Measurements from ENCODE around the gene NFATC1.
"Not testable (repeated sequence)": the region's sequence is repeated elsewhere in the genome, so short reads cannot be mapped to it uniquely, and the experiment has no call there.

NFATC1 gene

DNA sequence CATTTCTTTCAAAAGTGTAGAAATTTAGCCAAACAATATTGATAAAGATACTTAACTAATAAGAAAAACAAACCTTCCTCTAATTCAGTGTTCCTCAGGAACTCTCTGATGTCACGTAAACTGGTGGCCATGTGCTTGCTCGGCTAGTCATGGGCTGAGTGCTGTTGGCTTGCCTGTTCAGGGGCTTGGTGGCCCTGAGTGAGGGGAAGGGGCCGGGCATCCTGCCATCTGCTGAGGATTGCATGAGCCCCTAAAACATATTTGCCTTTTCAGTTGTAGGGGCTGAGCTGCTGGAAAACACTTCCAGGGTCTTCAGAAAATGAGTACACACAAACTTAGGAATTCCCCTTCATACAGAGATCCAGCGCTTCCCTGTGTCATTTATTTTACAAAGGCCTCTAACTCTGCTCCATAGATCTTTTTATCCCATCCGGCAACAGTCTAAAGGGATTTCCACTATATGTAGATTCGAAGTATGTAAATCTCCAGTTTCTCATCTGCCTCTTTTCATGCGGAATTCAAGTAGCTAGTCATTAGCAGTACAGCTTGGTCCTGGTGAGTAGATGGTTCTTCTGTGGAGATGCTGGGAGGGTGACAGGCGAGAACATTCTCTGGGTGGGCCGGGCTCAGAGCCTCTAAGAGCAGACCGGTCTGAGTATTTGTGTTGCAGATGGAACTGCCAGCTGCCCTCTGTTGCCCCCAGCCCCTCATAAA is 20.1 kb upstream of the NFATC1 start:
- no peak for DNase-seq (ENCODE audit: low spot score)

DNA sequence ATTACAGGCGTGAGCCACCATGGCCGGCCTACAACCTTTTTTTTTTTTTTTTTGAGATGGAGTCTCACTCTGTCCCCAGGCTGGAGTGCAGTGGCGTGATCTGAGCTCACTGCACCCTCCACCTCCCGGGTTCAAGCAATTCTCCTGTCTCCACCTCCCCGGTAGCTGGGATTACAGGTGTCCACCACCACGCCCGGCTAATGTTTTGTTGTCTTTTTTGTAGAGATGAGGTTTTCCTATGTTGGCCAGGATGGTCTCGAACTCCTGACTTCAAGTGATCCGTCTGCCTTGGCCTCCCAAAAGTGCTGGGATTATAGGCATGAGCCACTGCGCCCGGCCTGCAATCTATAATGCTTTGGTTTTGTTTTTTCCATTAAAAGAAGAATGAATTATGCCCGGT is 19.1 kb upstream of the NFATC1 start:
- DNase-seq (ENCODE audit: low spot score): not testable (repeated sequence)

DNA sequence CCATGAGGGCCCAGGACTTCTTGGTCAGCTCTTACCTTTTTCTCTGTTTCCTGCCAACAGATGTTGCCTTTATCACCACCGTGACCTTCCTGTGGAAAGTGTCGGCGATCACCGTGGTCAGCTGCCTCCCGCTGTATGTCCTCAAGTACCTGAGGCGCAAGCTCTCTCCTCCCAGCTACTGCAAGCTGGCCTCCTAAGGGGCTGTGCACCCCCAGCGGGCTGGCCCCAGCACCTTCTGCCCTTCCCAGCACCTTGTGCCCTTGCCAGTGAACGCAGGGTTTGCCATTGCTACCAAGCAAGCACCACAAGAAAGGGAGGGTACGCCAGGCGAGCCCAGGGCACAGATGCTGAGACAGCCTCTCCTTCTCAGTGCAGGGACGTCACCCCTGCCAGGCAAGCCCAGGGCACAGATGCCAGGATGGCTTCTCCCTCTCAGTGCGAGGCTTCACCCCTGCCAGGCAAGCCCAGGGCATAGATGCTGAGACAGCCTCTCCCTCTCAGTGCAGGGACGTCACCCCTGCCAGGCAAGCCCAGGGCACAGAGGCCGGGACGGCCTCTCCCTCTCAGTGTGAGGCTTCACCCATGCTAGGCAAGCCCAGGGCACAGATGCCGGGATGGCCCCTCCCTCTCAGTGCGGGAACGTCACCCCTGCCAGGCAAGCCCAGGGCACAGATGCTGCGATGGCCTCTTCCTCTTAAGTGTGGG is 18.4 kb upstream of the NFATC1 start:
- DNase-seq (ENCODE audit: low spot score): no peak

DNA sequence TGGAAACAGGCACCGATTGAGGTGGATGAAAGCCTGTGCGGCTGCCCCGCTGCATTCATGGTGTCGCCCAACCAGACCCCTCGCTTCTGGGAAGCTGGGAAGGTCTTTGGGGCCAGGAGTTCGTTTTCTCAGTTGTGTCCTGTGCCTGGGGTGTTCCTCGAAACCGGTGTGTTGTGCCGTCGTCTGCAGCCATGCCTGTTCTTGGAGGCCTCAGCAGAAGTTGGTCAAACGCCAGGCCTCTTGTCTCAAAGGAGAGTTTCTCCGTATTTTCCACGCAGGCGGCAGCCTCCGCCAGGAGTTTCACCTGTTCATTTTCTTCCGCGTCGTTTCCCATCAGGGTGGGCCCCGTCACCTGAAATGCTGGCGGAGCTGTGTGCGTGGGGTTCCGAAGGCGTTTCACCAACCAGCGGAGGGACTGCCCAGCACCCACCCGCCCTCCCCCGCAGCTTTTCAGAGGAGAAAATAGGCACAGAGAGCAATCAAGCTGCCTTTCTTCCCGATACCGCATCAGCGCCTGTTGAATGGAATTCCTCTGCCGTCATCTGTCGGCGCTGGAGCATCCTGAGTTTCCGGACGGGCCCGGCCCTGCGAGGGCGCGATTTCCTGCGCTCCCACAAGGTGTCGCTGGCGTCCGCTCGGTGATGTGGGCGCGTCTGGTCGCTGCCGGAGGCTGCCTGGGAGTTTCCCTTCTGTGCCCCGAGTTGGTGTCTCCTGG is 17.0 kb upstream of the NFATC1 start:
- no peak for DNase-seq (ENCODE audit: low spot score)

DNA sequence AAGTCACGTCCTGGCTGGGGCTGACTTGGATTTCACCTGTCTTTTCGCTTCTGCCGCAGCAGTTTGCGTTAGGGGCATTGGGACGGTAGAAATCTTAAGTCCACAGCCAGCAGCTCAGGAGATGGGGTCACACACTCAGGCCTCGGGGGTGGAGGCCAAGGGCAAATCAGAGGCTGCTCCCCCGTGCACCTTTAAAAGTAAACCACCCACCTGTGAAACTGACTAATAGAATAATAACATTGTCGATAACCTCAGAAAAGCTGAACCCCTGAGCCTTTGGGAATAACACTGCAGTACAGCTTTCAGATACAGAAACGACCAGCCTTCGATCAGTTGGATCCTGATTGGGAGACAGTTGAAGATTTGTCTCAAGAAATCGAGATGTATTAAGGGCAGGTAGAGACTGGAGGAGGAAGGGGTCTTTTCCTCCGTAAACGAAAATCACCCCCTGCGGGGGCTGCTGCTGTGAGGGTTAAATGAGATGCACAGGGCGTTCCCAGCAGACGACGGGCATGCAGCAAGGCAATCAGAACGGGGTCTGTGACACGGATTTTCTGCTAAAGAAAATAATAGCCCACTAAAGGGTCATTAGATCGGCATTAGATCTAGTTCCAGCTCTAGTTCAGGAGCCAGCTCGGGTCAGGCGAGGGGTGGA is 16.4 kb upstream of the NFATC1 start:
- no peak for DNase-seq (ENCODE audit: low spot score)

DNA sequence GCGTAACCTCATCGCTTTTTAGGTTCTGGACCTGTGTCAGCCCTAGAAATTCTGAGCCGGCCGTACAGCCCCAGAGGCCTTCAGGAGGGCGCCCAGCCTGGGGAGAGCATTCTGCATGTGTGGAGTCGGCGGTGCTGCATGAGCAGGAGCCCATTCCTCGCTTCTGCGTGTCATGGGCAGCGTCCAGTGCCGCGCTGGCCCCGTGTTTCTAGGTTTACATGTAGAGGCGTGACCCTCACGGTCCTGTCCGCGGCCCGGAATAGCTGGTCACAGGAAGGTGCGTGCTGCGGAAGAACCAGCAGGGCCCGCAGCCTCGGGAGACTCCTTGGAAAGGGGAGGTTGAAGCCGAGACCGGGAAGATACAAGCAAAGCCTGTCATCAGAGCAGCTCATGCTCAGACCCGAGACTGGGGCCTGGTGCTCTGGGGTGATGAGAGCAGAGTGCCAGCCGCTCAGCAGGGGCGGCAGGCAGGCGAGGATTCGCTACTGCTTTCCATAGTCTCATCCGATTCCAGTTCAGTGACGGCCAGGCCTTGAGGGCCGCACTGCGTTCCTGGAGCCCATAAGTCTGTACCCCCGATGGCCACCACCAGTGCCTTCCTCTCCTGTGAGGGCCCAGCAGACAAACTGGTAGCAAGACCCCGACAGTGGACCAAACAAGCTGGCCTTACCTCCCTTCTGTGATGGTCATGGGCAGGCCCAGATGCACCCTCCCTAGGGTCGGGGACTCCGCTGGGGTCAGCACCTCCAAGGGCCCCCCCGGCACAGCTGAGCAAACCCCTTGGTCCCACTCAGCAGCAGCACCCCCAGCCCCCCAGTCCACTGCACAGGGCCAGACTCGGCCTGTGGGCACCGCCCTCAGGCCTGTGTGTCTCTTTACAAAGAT is 15.6 kb upstream of the NFATC1 start:
- no peak for DNase-seq (ENCODE audit: low spot score)

DNA sequence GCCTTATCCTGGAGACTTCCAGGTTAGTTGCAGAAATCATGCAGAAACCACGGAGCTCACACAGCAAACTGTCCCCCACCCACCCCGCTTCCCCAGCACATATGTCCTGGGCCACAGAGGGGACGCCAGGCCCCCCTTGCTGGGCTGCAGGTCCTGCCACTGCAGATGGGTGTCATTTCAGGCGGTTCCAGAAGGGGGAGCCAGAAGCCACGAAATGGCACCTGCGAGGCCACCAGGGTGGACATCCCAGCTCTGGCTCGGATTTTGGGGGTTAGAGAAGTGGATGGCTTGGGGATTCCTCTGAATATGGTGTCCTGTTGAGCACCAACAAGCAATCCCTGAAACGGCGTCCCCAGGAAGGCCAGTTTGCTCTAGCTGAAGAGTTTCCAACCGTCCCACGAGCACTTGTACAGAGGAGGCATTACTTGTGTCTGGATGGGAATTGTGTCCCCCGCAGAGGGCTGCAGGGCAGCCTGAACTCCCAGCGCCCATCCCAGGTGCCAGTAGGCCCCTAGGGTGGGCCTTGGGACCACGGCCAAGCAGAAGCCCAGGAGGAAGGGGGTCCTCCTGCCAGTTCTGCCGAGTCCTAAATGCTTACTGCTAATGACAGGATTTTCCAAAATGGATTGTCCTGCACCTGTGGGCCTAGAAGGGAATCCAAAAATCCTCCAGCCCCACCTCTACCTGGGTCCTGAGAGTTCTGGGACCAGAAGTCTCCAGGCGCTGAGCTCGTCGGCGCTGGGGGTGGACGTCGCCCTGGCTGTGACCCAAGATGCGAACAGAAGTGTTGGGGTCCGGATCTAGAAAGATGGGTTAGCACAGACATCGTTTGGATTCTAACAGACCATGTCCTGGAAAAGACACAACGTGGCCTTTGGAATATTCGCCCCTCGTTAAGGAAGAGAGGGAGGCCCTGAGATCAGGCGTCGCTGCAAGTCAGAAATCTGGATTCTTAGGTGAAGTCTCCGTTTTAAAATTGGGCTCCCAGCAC is 14.6 kb upstream of the NFATC1 start:
- peak; percentile 61 for DNase-seq (ENCODE audit: low spot score)

DNA sequence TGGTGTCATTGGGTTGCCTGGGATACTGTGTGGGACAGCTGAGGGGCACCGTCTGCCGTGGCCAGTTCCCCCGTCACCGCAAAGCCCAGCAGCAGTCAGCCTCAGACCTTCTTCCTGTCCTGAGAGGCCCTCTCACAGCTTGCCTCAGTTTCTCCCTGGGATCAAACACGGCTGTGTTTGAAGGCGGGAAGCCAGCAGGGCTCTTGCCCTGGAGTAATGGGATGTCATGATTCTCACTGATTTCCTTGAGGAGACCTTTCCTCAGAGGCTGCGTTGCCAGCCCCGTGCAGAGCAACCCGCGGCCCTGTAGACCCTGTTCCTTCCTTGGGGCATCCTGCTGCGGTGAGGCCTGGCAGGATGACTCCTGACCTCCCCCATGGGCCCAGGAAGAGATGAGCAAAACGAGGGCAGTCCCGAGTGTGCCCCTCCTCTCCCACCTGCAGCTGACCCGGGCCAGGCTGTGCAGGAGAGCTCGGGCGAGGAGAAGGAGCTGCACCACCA is 13.9 kb upstream of the NFATC1 start:
- no peak for DNase-seq (ENCODE audit: low spot score)

DNA sequence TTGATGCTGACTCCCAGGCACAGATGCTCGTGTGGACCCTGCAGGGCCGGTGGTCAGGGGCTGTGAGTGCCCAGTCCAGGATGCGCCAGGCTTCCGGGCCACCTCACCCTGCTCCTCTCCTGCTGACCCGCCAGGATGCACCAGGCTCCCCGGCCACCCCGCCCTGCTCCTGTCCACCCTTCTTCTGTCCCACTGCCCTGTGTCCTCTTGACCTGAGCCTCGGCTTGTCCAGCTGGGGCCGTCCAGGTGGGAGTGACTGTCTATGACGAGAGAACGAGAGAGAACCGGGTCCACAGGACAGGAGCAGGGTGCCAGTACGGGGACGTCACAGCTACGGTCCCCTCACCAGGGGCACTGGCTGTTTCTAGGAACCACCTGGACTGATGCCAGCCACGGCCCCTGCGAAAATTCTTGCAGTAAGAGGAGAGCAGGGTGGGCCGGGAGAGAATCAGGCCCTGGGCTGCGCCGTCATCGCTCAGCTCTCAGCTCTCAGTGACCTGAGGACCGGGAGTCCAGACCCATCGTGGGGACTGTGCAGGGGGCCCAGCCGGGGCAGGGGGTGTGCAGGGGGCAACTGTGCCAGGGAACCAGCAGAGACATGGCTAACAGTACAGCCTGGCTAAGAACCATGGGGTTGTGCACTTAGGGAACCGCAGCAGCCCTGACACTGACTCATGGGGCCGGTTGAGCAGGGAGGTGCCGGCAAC is 12.9 kb upstream of the NFATC1 start:
- no peak for DNase-seq (ENCODE audit: low spot score)

DNA sequence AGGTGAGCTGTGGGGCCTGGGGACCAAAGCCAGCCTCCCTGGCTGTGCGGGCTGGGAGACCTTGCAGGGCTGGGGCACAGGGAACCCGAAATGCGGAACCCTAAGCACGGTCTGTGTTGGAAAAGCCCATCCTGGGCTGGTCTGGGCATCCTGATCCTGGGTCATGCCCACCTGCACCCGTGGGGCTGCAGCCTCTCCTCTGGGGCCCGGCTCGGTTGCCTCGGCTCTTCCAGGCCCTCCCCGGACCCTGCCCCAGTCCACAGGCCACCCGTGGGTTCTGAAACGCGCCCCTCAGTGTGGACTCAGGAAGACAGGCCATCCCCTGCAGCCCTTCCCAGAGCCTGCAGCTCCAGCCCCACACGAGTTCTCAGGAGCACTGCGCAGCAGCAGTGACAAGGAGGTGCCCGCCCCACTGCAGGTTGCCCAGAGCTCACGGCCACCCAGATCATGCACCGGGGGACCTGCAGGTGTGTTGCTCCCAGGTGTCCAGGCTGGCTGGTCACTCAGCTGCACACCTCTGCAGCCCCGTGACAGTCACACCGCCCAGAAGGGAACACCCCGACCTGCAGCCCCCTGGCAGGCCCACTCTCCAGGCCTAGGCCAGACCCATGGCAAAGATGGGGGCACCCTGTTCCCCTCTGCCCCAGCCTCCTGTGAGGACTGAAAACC is 12.2 kb upstream of the NFATC1 start:
- DNase-seq (ENCODE audit: low spot score): no peak

DNA sequence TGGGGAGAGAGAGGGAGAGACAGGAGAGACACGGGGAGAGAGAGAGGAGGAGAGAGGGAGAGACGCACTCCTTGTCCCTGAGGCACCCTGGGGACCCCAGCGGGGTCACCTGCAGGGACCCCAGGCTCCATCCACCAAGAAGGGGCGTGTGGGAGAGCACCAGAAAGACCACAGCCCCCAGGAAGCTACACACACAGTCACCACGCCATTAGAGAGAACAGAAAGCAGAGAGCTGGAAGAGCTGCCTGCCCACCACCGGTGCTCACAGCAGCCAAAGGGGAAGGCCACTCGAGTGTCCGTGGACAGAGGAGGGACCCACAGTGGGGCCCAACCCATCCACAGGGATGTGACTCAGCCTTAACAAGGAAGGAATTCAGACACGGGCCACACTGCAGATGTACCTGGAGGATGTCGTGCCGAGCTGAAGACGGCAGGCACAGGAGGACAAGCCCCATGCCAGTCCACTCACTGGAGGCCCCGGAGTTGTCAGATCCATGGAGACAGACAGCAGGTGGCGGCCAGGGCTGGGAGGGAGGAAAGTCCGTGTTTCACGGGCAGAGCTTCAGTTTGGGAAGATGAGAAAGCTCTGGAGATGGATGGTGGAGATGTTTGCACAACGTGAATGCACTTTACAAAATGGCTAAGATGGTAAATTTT is 11.5 kb upstream of the NFATC1 start:
- no peak for DNase-seq (ENCODE audit: low spot score)

DNA sequence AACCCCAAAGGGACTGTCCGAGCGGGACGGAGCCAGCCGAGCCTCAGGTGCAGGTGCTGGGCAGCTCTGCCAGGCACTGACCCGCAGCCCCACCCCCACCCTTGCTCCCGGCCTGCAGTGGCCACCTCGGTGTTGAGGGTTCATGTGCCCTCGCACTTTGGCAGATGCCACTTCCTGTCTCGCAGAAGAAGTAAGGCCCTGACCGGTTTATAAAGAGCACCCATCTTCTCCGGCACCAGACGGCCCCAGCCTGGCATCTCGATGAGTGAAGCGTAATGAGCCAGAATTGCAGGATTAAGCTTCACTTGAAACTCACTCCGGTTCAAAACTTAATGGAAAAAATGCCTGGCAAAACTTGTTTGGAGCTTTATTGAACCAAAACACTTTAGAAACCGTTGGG is 10.9 kb upstream of the NFATC1 start:
- no peak for DNase-seq (ENCODE audit: low spot score)

DNA sequence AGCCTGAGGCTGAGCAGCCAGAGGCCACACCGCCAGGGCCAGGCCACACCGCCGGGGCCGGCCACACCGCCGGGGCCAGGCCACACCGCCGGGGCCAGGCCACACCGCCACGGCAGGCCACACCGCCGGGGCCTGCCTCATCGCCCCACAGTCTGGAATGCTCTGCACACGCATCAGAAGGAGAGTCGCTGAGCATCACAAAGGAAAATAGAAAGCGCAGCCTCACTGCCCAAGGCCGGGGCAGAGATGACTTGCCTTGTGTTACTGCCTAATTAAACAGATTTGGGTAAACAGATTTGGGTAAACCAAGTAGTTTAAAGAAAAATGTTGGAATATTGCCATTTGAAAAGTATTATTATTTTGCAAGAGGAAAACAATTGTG is 10.4 kb upstream of the NFATC1 start:
- DNase-seq (ENCODE audit: low spot score): no peak

DNA sequence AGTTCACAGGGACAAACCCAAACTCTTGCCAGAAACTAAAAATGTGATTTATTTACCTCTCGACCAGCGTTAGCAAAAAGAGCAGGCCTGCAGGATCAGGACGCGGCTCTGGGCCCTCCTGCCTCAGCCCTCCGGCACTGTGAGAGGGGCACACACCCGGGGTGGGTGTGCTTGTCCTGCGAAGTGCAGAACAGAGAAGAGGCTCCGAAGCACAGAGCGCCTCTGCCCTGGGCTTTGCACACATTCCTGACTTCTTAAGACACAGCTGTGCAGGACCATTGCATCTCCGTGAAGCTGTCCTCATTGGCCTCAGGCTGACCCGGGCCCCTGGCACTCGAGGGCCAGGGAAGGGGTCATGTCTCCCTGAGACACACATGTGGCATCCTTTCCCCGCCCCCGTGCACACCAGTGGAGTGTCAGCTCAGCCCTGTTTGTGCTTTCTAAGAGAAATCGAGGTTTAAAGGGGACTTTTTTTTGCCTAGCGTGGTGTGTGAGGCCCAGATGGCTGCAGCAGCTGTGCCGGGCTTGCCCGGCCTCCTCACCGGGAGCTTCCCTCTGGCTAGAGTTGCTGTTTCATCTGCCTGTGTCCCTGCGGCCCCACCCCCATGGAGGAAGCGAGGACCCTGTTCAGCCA is 9.9 kb upstream of the NFATC1 start:
- no peak for DNase-seq (ENCODE audit: low spot score)

DNA sequence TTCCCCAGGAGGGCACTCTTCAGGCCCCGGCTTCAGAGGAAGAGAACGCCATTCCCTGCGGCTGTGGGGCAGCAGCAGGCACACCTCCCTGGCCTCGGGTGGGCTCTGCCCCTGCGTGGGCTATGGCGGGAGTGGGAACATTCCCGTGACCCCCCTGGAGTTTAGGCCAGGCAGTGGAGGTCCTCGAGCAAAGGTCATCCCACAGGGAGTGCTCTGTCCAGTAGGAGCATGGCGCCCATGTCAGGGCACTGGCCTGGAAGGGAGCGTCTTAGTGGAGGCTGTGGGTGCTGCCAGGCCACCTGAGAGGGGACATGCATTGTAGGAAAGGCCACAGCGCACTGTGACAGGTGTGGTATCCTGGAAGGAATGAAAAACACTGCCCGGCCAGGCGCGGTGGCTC is 9.2 kb upstream of the NFATC1 start:
- no peak for DNase-seq (ENCODE audit: low spot score)

DNA sequence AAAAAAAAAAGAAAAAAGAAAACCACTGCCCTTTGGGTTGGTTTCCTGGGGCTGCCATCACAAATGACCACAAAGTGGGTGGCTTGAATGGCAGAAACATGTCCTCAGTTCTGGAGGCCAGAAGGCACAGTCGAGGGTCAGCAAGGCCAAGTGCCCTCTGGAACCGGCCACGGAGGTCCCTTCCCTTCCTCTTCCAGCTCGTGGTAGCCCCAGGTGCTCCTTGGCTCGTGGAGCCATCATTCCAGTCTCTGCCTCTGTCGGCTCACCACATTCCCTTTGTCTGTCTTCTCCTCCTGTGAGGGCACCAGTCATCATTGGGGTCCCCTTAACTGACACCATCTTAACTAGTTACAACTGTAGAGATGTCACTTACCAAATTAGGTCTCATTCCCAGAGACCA is 8.5 kb upstream of the NFATC1 start:
- no peak for DNase-seq (ENCODE audit: low spot score)

DNA sequence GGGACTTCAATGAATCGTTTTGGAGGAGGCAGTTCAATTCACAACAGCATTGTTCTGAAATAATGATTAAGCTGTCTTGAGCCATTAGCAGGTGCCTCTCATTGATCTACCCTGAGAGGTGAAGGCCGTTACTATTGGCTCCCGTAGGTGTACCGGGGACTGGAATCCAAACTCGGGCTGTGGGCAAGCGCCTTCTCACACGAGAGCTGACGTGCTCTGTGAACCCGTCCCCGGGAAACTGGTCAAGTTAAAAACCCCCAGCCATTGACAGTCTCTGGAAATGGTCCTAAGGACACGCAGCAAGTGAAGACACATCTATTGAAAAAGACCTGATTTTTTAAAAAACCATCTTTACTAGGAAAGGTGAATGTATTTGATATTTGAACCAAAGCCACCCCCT is 8.1 kb upstream of the NFATC1 start:
- no peak for DNase-seq (ENCODE audit: low spot score)

DNA sequence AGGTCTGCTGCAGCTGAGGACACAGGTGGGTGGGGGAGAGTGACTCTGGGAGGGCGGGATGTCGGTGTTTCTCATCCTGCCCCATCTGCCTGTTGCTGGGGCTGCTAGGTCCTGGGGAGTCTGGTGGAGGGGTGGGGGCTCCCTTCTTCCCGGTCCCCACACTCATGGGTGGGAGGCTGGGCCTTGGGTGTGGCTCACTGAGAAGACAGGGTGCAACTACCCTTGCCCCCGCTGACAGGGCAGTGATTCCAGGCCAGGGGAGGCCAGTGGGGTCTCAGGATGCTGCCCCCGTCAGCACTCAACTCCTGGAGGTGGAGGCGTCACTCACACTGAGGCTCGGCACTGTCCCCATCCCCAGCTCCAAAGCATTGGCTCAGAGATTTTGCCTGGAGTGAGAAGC is 7.7 kb upstream of the NFATC1 start:
- no peak for DNase-seq (ENCODE audit: low spot score)
